Brain microvascular endothelial cell (primary cell): ENCODE data around the gene RIN3.

Source experiments
- DNase-seq: peaks from one replicate; pipeline ENCODE4 v3.0.0-alpha.2; 2020
- H3K27ac ChIP-seq: fragments of 250-450 bp; sonication (Bioruptor Pico); 2 replicates; pipeline ENCODE4 v1.5.1; 2020; ENCODE audit warnings: mild to moderate bottlenecking, moderate library complexity
- H3K27me3 ChIP-seq: fragments of 250-450 bp; sonication (Bioruptor Pico); replicated peaks from 2 replicates; pipeline ENCODE4 v1.5.1; 2020; ENCODE audit warnings: mild to moderate bottlenecking
- H3K36me3 ChIP-seq: fragments of 250-450 bp; sonication (Bioruptor Pico); replicated peaks from 2 replicates; pipeline ENCODE4 v1.5.1; 2020; ENCODE audit warnings: mild to moderate bottlenecking
- H3K4me3 ChIP-seq: 2 replicates; pipeline ENCODE4 v1.5.1; 2011; ENCODE audit warnings: low read depth, mild to moderate bottlenecking, control low read depth, low read length, moderate library complexity
- in situ Hi-C: cut with HindIII; loops from 2 replicates; pipeline ENCODE4 v1.10.0; 2017; ENCODE audit warnings: low sequenced_read_pairs, low pct_ligation_motif_present
- TF ChIP-seq, protein P1 (sequence below): IDR thresholded peaks from 2 replicates; pipeline ENCODE4 v1.5.1; 2011; ENCODE audit warnings: low read depth, mild to moderate bottlenecking, moderate library complexity, low read length, control low read depth, inconsistent platforms; ENCODE audit errors: missing control alignments

Gene RIN3

GRCh38 chr14:92654239-92654901 lies 140.8 kb downstream of the RIN3 start:
- in situ Hi-C loops = no loop called here
- Histone ChIP-seq H3K36me3 (peaks cover 10% of the 10 kb centered on the region), H3K27ac (no peak overlapping the region), H3K27me3 (no peaks in the 10 kb centered on the region), H3K4me3 (no peak overlapping the region)
- TF ChIP-seq, protein P1, sequence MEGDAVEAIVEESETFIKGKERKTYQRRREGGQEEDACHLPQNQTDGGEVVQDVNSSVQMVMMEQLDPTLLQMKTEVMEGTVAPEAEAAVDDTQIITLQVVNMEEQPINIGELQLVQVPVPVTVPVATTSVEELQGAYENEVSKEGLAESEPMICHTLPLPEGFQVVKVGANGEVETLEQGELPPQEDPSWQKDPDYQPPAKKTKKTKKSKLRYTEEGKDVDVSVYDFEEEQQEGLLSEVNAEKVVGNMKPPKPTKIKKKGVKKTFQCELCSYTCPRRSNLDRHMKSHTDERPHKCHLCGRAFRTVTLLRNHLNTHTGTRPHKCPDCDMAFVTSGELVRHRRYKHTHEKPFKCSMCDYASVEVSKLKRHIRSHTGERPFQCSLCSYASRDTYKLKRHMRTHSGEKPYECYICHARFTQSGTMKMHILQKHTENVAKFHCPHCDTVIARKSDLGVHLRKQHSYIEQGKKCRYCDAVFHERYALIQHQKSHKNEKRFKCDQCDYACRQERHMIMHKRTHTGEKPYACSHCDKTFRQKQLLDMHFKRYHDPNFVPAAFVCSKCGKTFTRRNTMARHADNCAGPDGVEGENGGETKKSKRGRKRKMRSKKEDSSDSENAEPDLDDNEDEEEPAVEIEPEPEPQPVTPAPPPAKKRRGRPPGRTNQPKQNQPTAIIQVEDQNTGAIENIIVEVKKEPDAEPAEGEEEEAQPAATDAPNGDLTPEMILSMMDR = no peak
- DNase-seq = no peak

- Histone ChIP-seq H3K27me3 (no peaks in the 10 kb centered on the region), H3K4me3 (no peak overlapping the region), H3K36me3 (peaks cover 16% of the 10 kb centered on the region), H3K27ac (no peak overlapping the region)
- no peak for DNase-seq
- TF ChIP-seq, protein P1 = no peak
- in situ Hi-C loops = no loop called here
Measured at GRCh38 chr14:92655419-92656201, 142.0 kb downstream of the RIN3 start.

DNA sequence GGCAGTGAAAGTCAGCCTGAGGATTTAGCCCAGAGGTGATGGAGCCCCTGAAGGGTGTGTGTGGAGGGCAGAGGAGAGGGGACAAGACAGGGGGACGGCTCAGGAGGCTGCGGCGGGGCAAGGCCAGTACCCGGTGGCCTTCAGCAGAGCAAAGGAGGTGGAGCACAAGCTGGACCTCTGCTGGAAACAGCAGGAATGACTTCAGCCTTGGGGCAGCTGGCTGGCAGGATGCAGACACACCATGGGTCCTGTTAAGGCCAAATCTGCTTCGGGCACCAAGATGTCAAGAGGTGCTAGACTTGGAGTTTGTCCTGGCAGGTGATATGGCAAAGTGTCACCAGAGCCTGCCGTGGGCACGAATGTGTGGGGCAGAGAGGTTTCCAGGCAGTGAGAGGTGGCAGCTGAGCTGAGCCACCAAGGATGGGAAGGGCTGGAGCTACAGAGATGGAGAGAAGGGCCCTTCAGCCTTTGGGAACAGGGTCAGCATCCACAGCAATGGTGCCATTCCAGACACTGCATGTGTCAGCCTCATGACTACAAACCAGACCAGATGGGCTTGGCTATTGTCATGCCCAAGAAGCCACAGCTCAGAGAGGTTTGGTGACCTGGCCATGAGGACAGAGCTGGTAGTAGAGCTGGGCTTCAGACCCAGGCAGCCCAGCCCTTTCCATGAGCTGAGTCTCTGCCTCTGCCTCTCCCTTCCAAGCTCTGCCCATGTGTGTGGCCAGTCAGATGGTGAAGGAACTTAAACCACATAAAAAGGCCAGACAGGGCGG lies 142.9 kb downstream of the RIN3 start:
- in situ Hi-C loops = no loop called here
- TF ChIP-seq, protein P1 = peak; percentile 36
- DNase-seq = no peak
- H3K36me3 ChIP-seq = peaks cover 21% of the 10 kb centered on the region
- no peaks in the 10 kb centered on the region for H3K27me3 ChIP-seq
- no peak overlapping the region for H3K4me3 ChIP-seq
- H3K27ac ChIP-seq = no peak overlapping the region

GRCh38 chr14:92657457-92658142 lies 144.0 kb downstream of the RIN3 start:
- H3K36me3 ChIP-seq = peaks cover 19% of the 10 kb centered on the region
- in situ Hi-C loops = no loop called here
- DNase-seq = no peak
- H3K4me3 ChIP-seq = no peak overlapping the region
- TF ChIP-seq, protein P1 = no peak
- no peak overlapping the region for H3K27ac ChIP-seq
- no peaks in the 10 kb centered on the region for H3K27me3 ChIP-seq

DNA sequence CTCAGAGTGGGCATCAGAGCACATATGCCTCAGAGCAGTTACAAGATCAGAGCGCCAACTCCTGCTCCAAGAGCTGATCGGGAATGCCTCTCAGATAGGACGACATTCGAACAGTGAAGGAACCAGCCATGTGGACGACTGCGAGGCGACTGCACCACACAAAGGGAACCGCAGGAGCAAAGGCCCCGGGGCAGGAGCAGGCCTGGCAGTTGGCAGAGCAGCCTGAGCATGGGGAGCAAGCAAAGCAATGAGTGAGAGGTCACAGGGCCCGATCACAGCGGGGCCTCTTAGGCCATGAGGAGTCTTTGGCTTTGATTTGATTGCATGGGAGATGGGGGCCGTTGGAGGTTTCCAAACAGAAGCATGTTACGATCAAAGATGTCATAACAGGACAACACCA lies 144.6 kb downstream of the RIN3 start:
- DNase-seq = no peak
- no peaks in the 10 kb centered on the region for H3K27me3 ChIP-seq
- in situ Hi-C loops = no loop called here
- TF ChIP-seq, protein P1 = no peak
- peaks cover 14% of the 10 kb centered on the region for H3K36me3 ChIP-seq
- H3K27ac ChIP-seq = no peak overlapping the region
- no peak overlapping the region for H3K4me3 ChIP-seq
